Osteoblast (primary cell): ENCODE measurements around the gene TENT4B. TPM values are rescaled to one million over a fixed set of nuclear protein-coding genes. Genes with fewer than 3 reads are reported as not detected.

Source experiments
- DNase-seq: peaks from one replicate; pipeline ENCODE4 v3.0.0; 2011; ENCODE audit warnings: low spot score, mixed read lengths; ENCODE audit not compliant: insufficient read length; ENCODE audit errors: missing footprints
- H2AFZ ChIP-seq: 2 replicates; pipeline ENCODE4 v1.6.0; 2011; ENCODE audit warnings: mild to moderate bottlenecking, low read length
- H3K27ac ChIP-seq: 2 replicates; pipeline ENCODE4 v1.5.1; 2011; ENCODE audit warnings: mild to moderate bottlenecking, low read depth, low read length, moderate library complexity
- H3K27me3 ChIP-seq: 2 replicates; pipeline ENCODE4 v1.6.0; 2012; ENCODE audit warnings: mild to moderate bottlenecking, control low read depth, inconsistent platforms, low read length, moderate library complexity; ENCODE audit not compliant: insufficient read depth
- H3K36me3 ChIP-seq: 2 replicates; pipeline ENCODE4 v1.5.1; 2011; ENCODE audit warnings: mild to moderate bottlenecking, low read length, control low read depth, moderate library complexity; ENCODE audit not compliant: insufficient read depth
- H3K4me1 ChIP-seq: 2 replicates; pipeline ENCODE4 v1.5.1; 2011; ENCODE audit warnings: mild to moderate bottlenecking, low read length, control low read depth, moderate library complexity; ENCODE audit not compliant: insufficient read depth
- H3K4me2 ChIP-seq: 2 replicates; pipeline ENCODE4 v1.6.0; 2011; ENCODE audit warnings: mild to moderate bottlenecking, low read length; ENCODE audit not compliant: insufficient read depth
- H3K4me3 ChIP-seq: fragments of 200-600 bp; sonication (generic); 3 replicates; pipeline ENCODE4 v1.5.1; 2012; ENCODE audit warnings: mild to moderate bottlenecking, low read length, inconsistent platforms; ENCODE audit not compliant: insufficient read depth
- H3K79me2 ChIP-seq: 2 replicates; pipeline ENCODE4 v1.6.0; 2012; ENCODE audit warnings: mild to moderate bottlenecking, low read length, control low read depth, inconsistent platforms; ENCODE audit not compliant: insufficient read depth
- H3K9me3 ChIP-seq: 2 replicates; pipeline ENCODE4 v1.5.1; 2011; ENCODE audit warnings: low read depth, low read length, control low read depth
- H4K20me1 ChIP-seq: 2 replicates; pipeline ENCODE4 v1.6.0; 2012; ENCODE audit warnings: mild to moderate bottlenecking, low read length, control low read depth; ENCODE audit not compliant: insufficient read depth
- CTCF ChIP-seq: IDR thresholded peaks from 2 replicates; pipeline ENCODE4 v1.5.1; 2011; ENCODE audit warnings: mild to moderate bottlenecking, low read depth, low read length, moderate library complexity; ENCODE audit errors: extremely low read depth
- total RNA-seq: library from RNA; depleted of rRNA; stranded (reverse); fragments of >200 nt; gene quantifications from 2 replicates; pipeline ENCODE4 v1.2.3, GENCODE V29; 2012

TENT4B gene
- 8.5 and 10.1 TPM in 2 replicates for total RNA-seq

- H2AFZ ChIP-seq, result peak within 1 kb of the TSS; percentile 95
- H3K27ac ChIP-seq, result peak within 1 kb of the TSS; percentile 91
- peak within 1 kb of the TSS; percentile 87 for H3K4me3 ChIP-seq
- no peak for TF ChIP-seq CTCF
- peaks cover 37% of the 10 kb centered on the region for H4K20me1 ChIP-seq
- no peaks in the 10 kb centered on the region for H3K27me3 ChIP-seq
- H3K4me2 ChIP-seq, result peak within 1 kb of the TSS; percentile 91
- no peaks in the 10 kb centered on the region for H3K36me3 ChIP-seq
- peaks cover 40% of the 10 kb centered on the region for H3K79me2 ChIP-seq
- no peaks in the 10 kb centered on the region for H3K9me3 ChIP-seq
- peaks cover 18% of the 10 kb centered on the region for H3K4me1 ChIP-seq
- DNase-seq, result peak; percentile 99
Observed at GRCh38 chr16:50152807-50153595, at the start of gene TENT4B. TSS of gene TENT4B (plus strand) at chr16:50153306. CDS start at chr16:50153622, 316 bp downstream.

- Histone ChIP-seq H3K79me2 (no peaks in the 10 kb centered on the region), H3K27me3 (no peaks in the 10 kb centered on the region), H3K9me3 (no peaks in the 10 kb centered on the region), H2AFZ (no peak overlapping the region), H3K4me1 (peaks cover 11% of the 10 kb centered on the region), H3K36me3 (peaks cover 34% of the 10 kb centered on the region), H4K20me1 (no peaks in the 10 kb centered on the region), H3K4me2 (no peak overlapping the region), H3K27ac (peak overlapping the region; percentile 14), H3K4me3 (no peak overlapping the region)
- no peak for DNase-seq
- TF ChIP-seq CTCF, result no peak
Observed at GRCh38 chr16:50103764-50104163, 49.3 kb upstream of the TENT4B start.

GRCh38 chr16:50114357-50115129 lies 38.6 kb upstream of the TENT4B start:
- Histone ChIP-seq H4K20me1 (no peaks in the 10 kb centered on the region), H3K9me3 (no peaks in the 10 kb centered on the region), H2AFZ (peak overlapping the region; percentile 64), H3K4me2 (no peak overlapping the region), H3K36me3 (no peaks in the 10 kb centered on the region), H3K27ac (no peak overlapping the region), H3K4me3 (no peak overlapping the region), H3K4me1 (no peaks in the 10 kb centered on the region), H3K27me3 (no peaks in the 10 kb centered on the region), H3K79me2 (no peaks in the 10 kb centered on the region)
- no peak for TF ChIP-seq CTCF
- DNase-seq, result no peak

- no peak overlapping the region for H3K4me3 ChIP-seq
- H3K79me2 ChIP-seq, result no peaks in the 10 kb centered on the region
- no peak for TF ChIP-seq CTCF
- no peak overlapping the region for H3K27ac ChIP-seq
- H3K4me1 ChIP-seq, result no peaks in the 10 kb centered on the region
- H3K9me3 ChIP-seq, result no peaks in the 10 kb centered on the region
- no peak overlapping the region for H3K4me2 ChIP-seq
- no peaks in the 10 kb centered on the region for H3K36me3 ChIP-seq
- no peak for DNase-seq
- peaks cover 4% of the 10 kb centered on the region for H3K27me3 ChIP-seq
- H2AFZ ChIP-seq, result no peak overlapping the region
- H4K20me1 ChIP-seq, result no peaks in the 10 kb centered on the region
Observed at GRCh38 chr16:50120711-50121110, 32.4 kb upstream of the TENT4B start.
